ENCODE measurements around the gene EXD3. TPM values are rescaled to one million over a fixed set of nuclear protein-coding genes. Genes with fewer than 3 reads are reported as not detected.

The EXD3 gene
- total and polyA plus RNA-seq, 5 donors from 2014 or later: 4.7 to 27.3 (median 5.8) TPM

DNA sequence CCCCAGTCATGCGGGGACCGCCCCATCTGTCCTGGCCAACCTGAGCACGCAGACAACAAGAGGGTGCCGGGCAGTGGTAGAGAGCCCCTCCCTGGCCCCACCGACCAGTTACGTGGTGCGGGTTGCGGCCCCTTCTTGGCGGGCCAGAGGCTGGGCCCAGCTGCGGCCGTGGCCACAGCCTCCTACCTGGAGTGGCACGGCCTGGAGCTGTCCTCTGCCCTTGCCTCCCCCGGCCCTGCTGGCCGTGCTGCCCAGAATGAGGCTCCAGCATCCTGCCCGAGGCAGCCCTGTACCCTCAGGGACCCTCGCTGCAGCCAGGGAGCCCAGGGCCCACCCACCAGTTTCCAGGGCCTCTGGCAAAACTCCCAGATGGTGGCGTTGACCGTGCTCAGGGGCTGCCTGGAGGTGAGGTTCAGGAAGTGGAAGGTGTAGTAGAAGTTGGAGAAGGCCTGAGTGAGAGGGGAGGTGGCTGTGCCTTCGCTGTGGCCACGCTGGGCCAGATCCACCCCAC lies 12.5 kb upstream of the EXD3 start:
- no peak overlapping the region for H3K27ac Mint-ChIP-seq
- peaks cover 4% of the 10 kb centered on the region for H3K27me3 Mint-ChIP-seq
- H3K4me1 ChIP-seq (ENCODE audit: control insufficient read depth, insufficient read depth, low read length, poor library complexity, severe bottlenecking): peaks cover 3% of the 10 kb centered on the region
- no peaks in the 10 kb centered on the region for H3K36me3 ChIP-seq (ENCODE audit: control insufficient read depth, insufficient read depth, low read length)
- H3K27me3 ChIP-seq (ENCODE audit: control insufficient read depth, insufficient read depth, low read length): no peaks in the 10 kb centered on the region
- H3K4me3 Mint-ChIP-seq: no peak overlapping the region
- no peak overlapping the region for H3K27ac ChIP-seq (ENCODE audit: insufficient read depth, low read length, poor library complexity, severe bottlenecking)
- H3K4me3 ChIP-seq (ENCODE audit: low read depth, low read length): no peak overlapping the region
- DNase-seq: no peak
- no peaks in the 10 kb centered on the region for H3K36me3 Mint-ChIP-seq
- no peak for ATAC-seq (ENCODE audit: low read depth in 2 of 2)
- H3K4me1 Mint-ChIP-seq: peaks cover 0 to 3% (median 0%) of the 10 kb centered on the region in 4 donors
- no peaks in the 10 kb centered on the region for H3K9me3 ChIP-seq (ENCODE audit: control insufficient read depth in 2 of 2, low read length in 2 of 2)
- no peaks in the 10 kb centered on the region for H3K9me3 Mint-ChIP-seq

- Mint-ChIP-seq H3K9me3 (no peaks in the 10 kb centered on the region), H3K27ac (no peak overlapping the region), H3K4me3 (no peak overlapping the region), H3K27me3 (peaks cover 4% of the 10 kb centered on the region), H3K36me3 (no peaks in the 10 kb centered on the region), H3K4me1 (peaks cover 0 to 3% (median 0%) of the 10 kb centered on the region in 4 donors)
- Histone ChIP-seq H3K27ac (ENCODE audit: insufficient read depth, low read length, poor library complexity, severe bottlenecking) (no peak overlapping the region), H3K9me3 (ENCODE audit: control insufficient read depth in 2 of 2, low read length in 2 of 2) (no peaks in the 10 kb centered on the region), H3K4me1 (ENCODE audit: control insufficient read depth, insufficient read depth, low read length, poor library complexity, severe bottlenecking) (peaks cover 3% of the 10 kb centered on the region), H3K36me3 (ENCODE audit: control insufficient read depth, insufficient read depth, low read length) (no peaks in the 10 kb centered on the region), H3K27me3 (ENCODE audit: control insufficient read depth, insufficient read depth, low read length) (no peaks in the 10 kb centered on the region), H3K4me3 (ENCODE audit: low read depth, low read length) (no peak overlapping the region)
- ATAC-seq (ENCODE audit: low read depth in 2 of 2): no peak
- no peak for DNase-seq
Measured at GRCh38 chr9:137434498-137435380, 11.8 kb upstream of the EXD3 start.

- no peaks in the 10 kb centered on the region for H3K27me3 Mint-ChIP-seq
- ATAC-seq (ENCODE audit: low read depth in 2 of 2) (no peak), DNase-seq (no peak)
- no peaks in the 10 kb centered on the region for H3K9me3 ChIP-seq (ENCODE audit: control insufficient read depth in 2 of 2, low read length in 2 of 2)
- no peak overlapping the region for H3K4me3 ChIP-seq (ENCODE audit: low read depth, low read length)
- H3K4me3 Mint-ChIP-seq: no peak overlapping the region
- no peaks in the 10 kb centered on the region for H3K9me3 Mint-ChIP-seq
- H3K27ac ChIP-seq (ENCODE audit: insufficient read depth, low read length, poor library complexity, severe bottlenecking): no peak overlapping the region
- no peak overlapping the region for H3K27ac Mint-ChIP-seq
- no peaks in the 10 kb centered on the region for H3K4me1 Mint-ChIP-seq
- no peaks in the 10 kb centered on the region for H3K36me3 ChIP-seq (ENCODE audit: control insufficient read depth, insufficient read depth, low read length)
- H3K4me1 ChIP-seq (ENCODE audit: control insufficient read depth, insufficient read depth, low read length, poor library complexity, severe bottlenecking): peaks cover 3% of the 10 kb centered on the region
- H3K36me3 Mint-ChIP-seq: no peaks in the 10 kb centered on the region
- H3K27me3 ChIP-seq (ENCODE audit: control insufficient read depth, insufficient read depth, low read length): no peaks in the 10 kb centered on the region
Measured at GRCh38 chr9:137433916-137434431, 11.0 kb upstream of the EXD3 start.

- DNase-seq (no peak), ATAC-seq (ENCODE audit: low read depth in 2 of 2) (no peak)
Measured at GRCh38 chr9:137433349-137433915, 10.5 kb upstream of the EXD3 start.

DNA sequence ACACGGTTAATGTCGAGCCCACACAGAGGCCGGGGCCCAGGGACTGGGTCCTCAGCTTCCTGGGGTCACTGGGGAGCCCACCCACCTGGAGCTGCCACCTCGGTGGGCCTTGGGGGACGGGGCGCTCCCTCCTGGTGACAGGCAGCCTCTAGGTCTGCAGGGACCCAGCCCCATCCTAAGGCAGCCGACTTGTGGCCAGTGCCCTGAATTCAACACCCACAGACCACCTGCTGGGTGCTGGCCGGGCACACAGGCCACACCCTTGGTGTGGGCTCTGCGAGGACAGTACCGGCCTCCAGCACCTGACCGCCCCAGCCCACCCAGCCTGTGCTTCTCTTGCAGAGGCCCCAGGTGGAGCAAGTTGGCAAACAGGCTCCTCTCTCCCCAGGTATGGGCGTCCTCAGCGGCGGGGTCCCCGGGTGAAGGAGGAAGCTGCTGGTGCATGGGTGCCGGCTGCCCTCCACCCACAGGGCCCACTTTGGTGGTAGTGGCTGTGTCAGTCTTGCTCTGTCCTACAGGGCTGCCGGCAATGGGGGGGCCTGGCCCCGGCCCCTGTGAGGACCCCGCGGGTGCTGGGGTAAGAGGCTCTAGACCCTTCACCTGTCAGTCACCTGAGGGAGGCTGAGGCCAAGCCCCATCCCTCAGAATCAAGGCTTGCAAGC lies 9.9 kb upstream of the EXD3 start:
- Mint-ChIP-seq H3K36me3 (no peaks in the 10 kb centered on the region), H3K9me3 (no peaks in the 10 kb centered on the region), H3K4me3 (no peak overlapping the region), H3K27ac (no peak overlapping the region), H3K4me1 (no peaks in the 10 kb centered on the region), H3K27me3 (no peaks in the 10 kb centered on the region)
- no peaks in the 10 kb centered on the region for H3K27me3 ChIP-seq (ENCODE audit: control insufficient read depth, insufficient read depth, low read length)
- ATAC-seq (ENCODE audit: low read depth in 2 of 2): no peak
- no peak overlapping the region for H3K4me3 ChIP-seq (ENCODE audit: low read depth, low read length)
- H3K27ac ChIP-seq (ENCODE audit: insufficient read depth, low read length, poor library complexity, severe bottlenecking): no peak overlapping the region
- H3K36me3 ChIP-seq (ENCODE audit: control insufficient read depth, insufficient read depth, low read length): no peaks in the 10 kb centered on the region
- H3K9me3 ChIP-seq (ENCODE audit: control insufficient read depth in 2 of 2, low read length in 2 of 2): no peaks in the 10 kb centered on the region
- DNase-seq: no peak
- H3K4me1 ChIP-seq (ENCODE audit: control insufficient read depth, insufficient read depth, low read length, poor library complexity, severe bottlenecking): peaks cover 3% of the 10 kb centered on the region

More at GRCh38 chr9:137433349-137433915, 10.5 kb upstream of the EXD3 start:
- Mint-ChIP-seq H3K4me1 (no peaks in the 10 kb centered on the region), H3K27ac (no peak overlapping the region), H3K4me3 (no peak overlapping the region), H3K9me3 (no peaks in the 10 kb centered on the region), H3K27me3 (no peaks in the 10 kb centered on the region), H3K36me3 (no peaks in the 10 kb centered on the region)
- no peaks in the 10 kb centered on the region for H3K9me3 ChIP-seq (ENCODE audit: control insufficient read depth in 2 of 2, low read length in 2 of 2)
- peaks cover 3% of the 10 kb centered on the region for H3K4me1 ChIP-seq (ENCODE audit: control insufficient read depth, insufficient read depth, low read length, poor library complexity, severe bottlenecking)
- H3K36me3 ChIP-seq (ENCODE audit: control insufficient read depth, insufficient read depth, low read length): no peaks in the 10 kb centered on the region
- H3K27me3 ChIP-seq (ENCODE audit: control insufficient read depth, insufficient read depth, low read length): no peaks in the 10 kb centered on the region
- no peak overlapping the region for H3K27ac ChIP-seq (ENCODE audit: insufficient read depth, low read length, poor library complexity, severe bottlenecking)
- no peak overlapping the region for H3K4me3 ChIP-seq (ENCODE audit: low read depth, low read length)

- Histone ChIP-seq H3K4me3 (ENCODE audit: low read depth, low read length) (no peak overlapping the region), H3K36me3 (ENCODE audit: control insufficient read depth, insufficient read depth, low read length) (no peaks in the 10 kb centered on the region), H3K9me3 (ENCODE audit: control insufficient read depth in 2 of 2, low read length in 2 of 2) (no peaks in the 10 kb centered on the region), H3K4me1 (ENCODE audit: control insufficient read depth, insufficient read depth, low read length, poor library complexity, severe bottlenecking) (peaks cover 3% of the 10 kb centered on the region), H3K27me3 (ENCODE audit: control insufficient read depth, insufficient read depth, low read length) (no peaks in the 10 kb centered on the region), H3K27ac (ENCODE audit: insufficient read depth, low read length, poor library complexity, severe bottlenecking) (no peak overlapping the region)
- Mint-ChIP-seq H3K9me3 (no peaks in the 10 kb centered on the region), H3K27ac (no peak overlapping the region), H3K27me3 (no peaks in the 10 kb centered on the region), H3K36me3 (no peaks in the 10 kb centered on the region), H3K4me1 (no peaks in the 10 kb centered on the region), H3K4me3 (no peak overlapping the region)
- no peak for ATAC-seq (ENCODE audit: low read depth in 2 of 2)
- DNase-seq: no peak
Measured at GRCh38 chr9:137431416-137431931, 8.5 kb upstream of the EXD3 start.

GRCh38 chr9:137430723-137431415 lies 7.9 kb upstream of the EXD3 start:
- Histone ChIP-seq H3K27ac (ENCODE audit: insufficient read depth, low read length, poor library complexity, severe bottlenecking) (no peak overlapping the region), H3K4me3 (ENCODE audit: low read depth, low read length) (no peak overlapping the region), H3K4me1 (ENCODE audit: control insufficient read depth, insufficient read depth, low read length, poor library complexity, severe bottlenecking) (peaks cover 3% of the 10 kb centered on the region), H3K9me3 (ENCODE audit: control insufficient read depth in 2 of 2, low read length in 2 of 2) (no peaks in the 10 kb centered on the region), H3K27me3 (ENCODE audit: control insufficient read depth, insufficient read depth, low read length) (no peaks in the 10 kb centered on the region), H3K36me3 (ENCODE audit: control insufficient read depth, insufficient read depth, low read length) (no peaks in the 10 kb centered on the region)
- no peak overlapping the region for H3K27ac Mint-ChIP-seq
- no peaks in the 10 kb centered on the region for H3K4me1 Mint-ChIP-seq
- H3K27me3 Mint-ChIP-seq: no peaks in the 10 kb centered on the region
- no peaks in the 10 kb centered on the region for H3K36me3 Mint-ChIP-seq
- no peaks in the 10 kb centered on the region for H3K9me3 Mint-ChIP-seq
- H3K4me3 Mint-ChIP-seq: no peak overlapping the region
- ATAC-seq (ENCODE audit: low read depth in 2 of 2): no peak
- no peak for DNase-seq

Measured in CD4-positive, CD25-positive, alpha-beta regulatory T cell (primary cell).